ENCODE measurements around the gene IL1RL2. TPM values are rescaled to one million over a fixed set of nuclear protein-coding genes. Genes with fewer than 3 reads are reported as not detected.

The IL1RL2 gene
- total and polyA plus RNA-seq, 2 of the 8 experiments (the other 6 are each of a cell fraction or from before 2014, with no cell fraction given): not detected

DNA sequence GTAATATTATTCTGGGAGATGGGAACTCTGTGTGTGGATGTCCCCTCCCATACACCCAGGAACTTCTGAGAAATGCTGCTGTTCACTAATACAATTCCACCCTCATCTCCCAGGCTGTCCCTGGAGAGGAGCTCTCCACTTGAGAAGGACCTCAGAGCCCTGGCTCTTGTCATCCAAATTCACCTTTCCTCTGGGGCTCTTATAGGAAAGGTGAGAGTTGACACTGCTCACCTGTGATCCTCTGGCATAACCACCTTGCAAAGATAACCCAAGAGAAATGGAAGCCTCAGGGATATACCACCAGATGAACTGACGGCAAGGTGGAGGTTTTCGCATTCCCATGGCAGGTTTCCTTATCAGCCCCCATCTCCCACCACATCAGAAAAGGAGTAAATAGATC, 52.0 kb downstream of the IL1RL2 start:
- DNase-seq (ENCODE audit: low read depth in 1 of 2, low spot score in 2 of 2) (no peak), FAIRE-seq (no peak)
- H3K9me3 ChIP-seq (ENCODE audit: insufficient read depth in 2 of 2, low read depth in 1 of 2, low read length in 1 of 2): no peaks in the 10 kb centered on the region
- POLR2A ChIA-PET (ENCODE audit: partially characterized antibody): no interaction called here
- 100% methylated on average over 2 of the region's 2 CpGs; no CpG with 5 or more reads in 1 of the 2 experiments for WGBS, 2 experiments (ENCODE audit: extremely low coverage in 1 of 2, insufficient coverage in 1 of 2, insufficient read length in 1 of 2, insufficient replicate concordance in 2 of 2, low coverage in 1 of 2, low lambda C conversion rate in 2 of 2, missing lambda C conversion rate in 1 of 2)
- H3K79me1 ChIP-seq (ENCODE audit: low read depth, low read length): no peaks in the 10 kb centered on the region
- no peak overlapping the region for H2AK5ac ChIP-seq (ENCODE audit: low read depth, low read length)
- H2BK120ac ChIP-seq (replicated peaks; ENCODE audit: low read depth, low read length): no peak overlapping the region
- no peaks in the 10 kb centered on the region for H3K79me2 ChIP-seq (ENCODE audit: control insufficient read depth in 1 of 2, insufficient read depth in 2 of 2, low read length in 2 of 2)
- no peak overlapping the region for H3K9ac ChIP-seq (replicated peaks in 1 of 4; ENCODE audit: extremely low read depth in 1 of 4, low read depth in 3 of 4, low read length in 3 of 4)
- no peak overlapping the region for H4K91ac ChIP-seq (replicated peaks; ENCODE audit: insufficient read length, low read length)
- no peak overlapping the region for H3K4ac ChIP-seq (replicated peaks; ENCODE audit: insufficient read length, low read depth, low read length)
- H3K4me1 ChIP-seq (replicated peaks in 1 of 4; ENCODE audit: control insufficient read depth in 3 of 4, insufficient read depth in 4 of 4, low read length in 3 of 4): no peaks in the 10 kb centered on the region
- no peaks in the 10 kb centered on the region for H3K23me2 ChIP-seq (ENCODE audit: low read depth, low read length)
- H2BK5ac ChIP-seq (ENCODE audit: low read depth, low read length): no peak overlapping the region
- H4K8ac ChIP-seq (ENCODE audit: extremely low read depth, insufficient read depth, low read length): no peak overlapping the region
- no peak overlapping the region for H3K56ac ChIP-seq (replicated peaks; ENCODE audit: insufficient read length, low read depth, low read length)
- no peak overlapping the region for H3K18ac ChIP-seq (ENCODE audit: extremely low read depth, low read length)
- CTCF ChIA-PET (ENCODE audit: partially characterized antibody): interaction anchor here (0.7 to 4.5 kb wide), 12 partner anchors 12 to 355 kb away, joined by 3 to 42 read pairs (median 6); partner anchors contain the start of genes IL18R1, IL1RL2 and SLC9A4
- H3K36me3 ChIP-seq (ENCODE audit: control insufficient read depth in 2 of 4, insufficient read depth in 4 of 4, low read length in 3 of 4): no peaks in the 10 kb centered on the region
- no peak overlapping the region for H2BK12ac ChIP-seq (ENCODE audit: low read depth, low read length)
- no peak overlapping the region for H2BK20ac ChIP-seq (ENCODE audit: low read length)
- no peak overlapping the region for H2BK15ac ChIP-seq (ENCODE audit: low read length)
- no peak overlapping the region for H2AFZ ChIP-seq (ENCODE audit: low read length)
- no peak overlapping the region for H3K4me2 ChIP-seq (ENCODE audit: insufficient read depth in 1 of 2, low read depth in 2 of 2, low read length in 2 of 2)
- no peak overlapping the region for H4K5ac ChIP-seq (ENCODE audit: insufficient read length, low read depth, low read length)
- H3K14ac ChIP-seq (ENCODE audit: insufficient read length): no peak overlapping the region
- no peaks in the 10 kb centered on the region for H4K20me1 ChIP-seq (replicated peaks in 1 of 2; ENCODE audit: control insufficient read depth in 1 of 2, insufficient read depth in 2 of 2, low read length in 2 of 2)
- H3K4me3 ChIP-seq (ENCODE audit: extremely low read depth in 1 of 4, insufficient read depth in 2 of 4, low read depth in 3 of 4, low read length in 4 of 4): no peak overlapping the region
- H3K23ac ChIP-seq (ENCODE audit: insufficient read length): no peak overlapping the region
- H3K27ac ChIP-seq (ENCODE audit: low read depth, low read length): no peak overlapping the region
- no peaks in the 10 kb centered on the region for H3K27me3 ChIP-seq (replicated peaks in 1 of 4; ENCODE audit: control insufficient read depth in 3 of 4, extremely low read depth in 1 of 4, insufficient read depth in 3 of 4, low read length in 3 of 4)
- TF ChIP-seq TEAD4 (IDR thresholded peaks at IDR 0.05; ENCODE audit: low read depth, low read length): no peak
- TF ChIP-seq CEBPB (IDR thresholded peaks at IDR 0.05; ENCODE audit: low read depth, low read length): no peak
